Large intestine (tissue), 3 donors: ENCODE data around the gene PLXNA2. TPM values are rescaled to one million over a fixed set of nuclear protein-coding genes. Genes with fewer than 3 reads are reported as not detected.

Experiments
- DNase-seq, 2 donors: peaks; one replicate each; pipeline versions ENCODE4 v3.0.0 to v3.0.0-alpha.2; 2013
- H3K27ac ChIP-seq: one replicate; pipeline ENCODE4 v1.5.1; 2013; ENCODE audit warnings: low read length
- H3K27me3 ChIP-seq: 2 replicates; pipeline ENCODE4 v1.6.1; 2013; ENCODE audit warnings: low read length; ENCODE audit not compliant: control insufficient read depth, insufficient read depth
- H3K36me3 ChIP-seq: 2 replicates; pipeline ENCODE4 v1.6.1; 2013; ENCODE audit warnings: low read length; ENCODE audit not compliant: control insufficient read depth, insufficient read depth
- H3K4me1 ChIP-seq: one replicate; pipeline ENCODE4 v1.6.1; 2013; ENCODE audit warnings: low read length; ENCODE audit not compliant: control insufficient read depth, insufficient read depth
- H3K4me3 ChIP-seq: one replicate; pipeline ENCODE4 v1.5.1; 2013; ENCODE audit warnings: low read length
- H3K9me3 ChIP-seq: one replicate; pipeline ENCODE4 v1.6.1; 2013; ENCODE audit warnings: mild to moderate bottlenecking, low read depth, low read length, moderate library complexity; ENCODE audit not compliant: control insufficient read depth
- WGBS: methylation state at CpG from one replicate; pipeline ENCODE4 v1.1.5; 2013; ENCODE audit warnings: low lambda C conversion rate; ENCODE audit not compliant: insufficient coverage; 5-methylcytosine and 5-hydroxymethylcytosine counted together
- polyA plus RNA-seq: library from polyadenylated mRNA; unstranded; fragments of 120-200 nt; gene quantifications from one replicate; pipeline ENCODE4 v1.2.1, GENCODE V29; 2013

The PLXNA2 gene
- polyA plus RNA-seq, 1 donor = 11.7 TPM

DNA sequence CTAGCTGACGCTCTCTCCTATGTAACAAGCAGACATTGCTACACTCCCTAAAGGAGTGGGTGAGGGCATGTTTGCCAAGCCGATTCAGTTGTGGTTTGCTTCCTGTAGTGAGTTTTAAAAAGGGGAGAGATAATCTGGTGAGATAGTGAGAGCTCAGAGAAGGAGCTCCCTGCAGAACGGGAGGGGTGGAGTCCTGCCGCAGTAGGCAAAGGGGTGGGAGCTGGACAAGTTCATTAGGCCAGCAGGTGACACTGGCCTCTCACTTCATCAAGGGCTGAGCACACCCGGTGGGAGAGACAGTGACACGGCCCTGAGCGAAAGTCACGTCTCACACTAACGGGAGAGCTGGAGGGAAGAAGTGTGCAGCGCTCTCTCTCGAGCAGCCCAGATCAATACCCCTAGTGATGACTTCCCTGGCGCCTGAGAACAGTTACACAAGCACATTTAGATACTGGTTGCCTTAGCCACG is 189.2 kb downstream of the PLXNA2 start:
- no peaks in the 10 kb centered on the region for H3K9me3 ChIP-seq
- peaks cover 64% of the 10 kb centered on the region for H3K27me3 ChIP-seq
- no peak overlapping the region for H3K27ac ChIP-seq
- WGBS = no CpG with 5 or more reads among the region's 13 CpGs
- no peak for DNase-seq
- peaks cover 9% of the 10 kb centered on the region for H3K4me1 ChIP-seq
- peaks cover 17% of the 10 kb centered on the region for H3K36me3 ChIP-seq
- no peak overlapping the region for H3K4me3 ChIP-seq

DNA sequence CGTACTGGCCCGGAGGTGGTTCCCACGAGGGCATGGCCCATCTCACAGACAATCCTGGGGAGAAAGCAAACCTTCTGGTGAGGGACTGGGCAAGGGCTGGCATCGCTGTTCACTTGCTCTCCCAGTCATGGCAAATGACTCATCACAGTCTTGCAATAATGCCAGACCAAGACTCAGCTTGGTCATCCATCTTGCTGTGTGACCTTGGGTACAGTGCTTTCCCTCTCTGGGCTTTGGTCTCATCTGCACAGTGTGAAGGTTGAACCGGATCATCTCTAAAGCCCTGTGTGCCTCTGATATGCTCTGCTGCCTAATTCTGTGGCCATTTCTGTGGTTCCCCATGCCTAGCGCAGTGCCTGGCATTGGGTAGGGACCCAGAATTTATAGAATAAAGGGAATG is 189.7 kb downstream of the PLXNA2 start:
- no peaks in the 10 kb centered on the region for H3K9me3 ChIP-seq
- H3K27me3 ChIP-seq = peaks cover 64% of the 10 kb centered on the region
- DNase-seq = no peak
- no CpG with 5 or more reads among the region's 6 CpGs for WGBS
- peaks cover 7% of the 10 kb centered on the region for H3K4me1 ChIP-seq
- peaks cover 17% of the 10 kb centered on the region for H3K36me3 ChIP-seq
- H3K27ac ChIP-seq = no peak overlapping the region
- H3K4me3 ChIP-seq = no peak overlapping the region

DNA sequence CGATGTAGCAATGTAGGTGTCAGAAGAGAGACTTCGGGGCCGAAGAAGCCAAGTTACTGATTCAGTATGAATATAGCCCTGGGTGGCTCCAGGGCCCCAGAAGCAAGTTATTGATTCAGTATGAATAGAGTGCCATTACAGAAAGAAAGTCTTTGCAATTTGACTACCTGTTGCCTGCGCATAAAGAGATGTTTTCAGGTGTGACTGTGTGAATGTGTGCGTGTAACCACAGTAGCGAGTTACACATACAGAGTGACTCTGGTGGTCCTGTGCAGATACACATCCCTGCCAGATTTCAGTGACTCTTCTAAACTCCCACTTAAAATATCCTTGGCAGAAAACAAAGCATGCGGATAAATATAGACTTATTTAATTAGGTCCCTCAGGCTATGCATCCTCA is 190.5 kb downstream of the PLXNA2 start:
- WGBS = no CpG with 5 or more reads among the region's 7 CpGs
- H3K4me3 ChIP-seq = no peak overlapping the region
- H3K36me3 ChIP-seq = peaks cover 17% of the 10 kb centered on the region
- H3K9me3 ChIP-seq = no peaks in the 10 kb centered on the region
- no peak overlapping the region for H3K27ac ChIP-seq
- H3K4me1 ChIP-seq = no peaks in the 10 kb centered on the region
- H3K27me3 ChIP-seq = peaks cover 65% of the 10 kb centered on the region
- no peak for DNase-seq

DNA sequence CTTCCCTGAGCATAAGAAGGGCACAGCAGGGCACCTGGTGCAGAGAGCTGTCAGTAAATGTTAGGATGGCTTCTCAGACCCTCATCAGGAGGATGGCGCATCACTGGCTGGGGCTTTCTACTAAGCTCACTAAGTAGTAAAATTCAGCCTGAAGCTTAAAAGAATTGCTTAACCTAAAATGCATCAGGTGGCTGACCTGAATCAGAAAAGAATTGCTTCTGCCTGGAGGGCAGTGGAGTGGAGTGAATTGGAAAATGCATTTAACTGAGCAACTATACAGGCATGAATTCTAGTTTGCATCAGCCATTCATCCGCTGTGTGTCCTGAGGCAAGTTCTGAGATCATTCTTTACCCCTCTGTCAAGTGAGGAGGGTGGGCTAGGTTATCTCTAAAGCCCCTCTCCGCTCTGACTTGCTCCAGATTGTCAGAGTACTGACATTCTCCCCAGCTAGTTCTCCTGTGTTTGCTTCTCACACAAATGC is 191.2 kb downstream of the PLXNA2 start:
- H3K9me3 ChIP-seq = no peaks in the 10 kb centered on the region
- peaks cover 13% of the 10 kb centered on the region for H3K36me3 ChIP-seq
- H3K27me3 ChIP-seq = peaks cover 63% of the 10 kb centered on the region
- DNase-seq = no peak
- no peak overlapping the region for H3K27ac ChIP-seq
- no CpG with 5 or more reads among the region's 3 CpGs for WGBS
- no peak overlapping the region for H3K4me3 ChIP-seq
- H3K4me1 ChIP-seq = no peaks in the 10 kb centered on the region

DNA sequence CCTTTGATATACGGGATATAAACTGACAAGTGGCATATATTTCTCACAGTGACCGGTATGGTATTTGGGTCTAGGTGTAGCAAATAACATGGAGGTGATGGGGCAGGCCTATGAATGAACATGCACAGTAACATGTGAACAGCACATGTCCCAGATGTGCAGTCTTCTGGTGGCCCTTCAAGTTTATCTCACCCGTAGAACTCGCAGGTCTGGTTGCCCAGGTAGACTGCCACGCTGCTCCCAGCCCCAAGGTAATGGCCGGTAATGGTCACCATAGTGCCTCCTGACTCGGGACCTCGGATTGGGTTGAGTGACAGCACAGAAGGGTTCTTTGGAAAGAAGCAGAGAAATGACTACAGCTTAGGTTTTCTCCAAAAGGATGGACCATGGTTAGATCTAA is 192.0 kb downstream of the PLXNA2 start:
- Histone ChIP-seq H3K4me1 (peaks cover 2% of the 10 kb centered on the region), H3K27me3 (peaks cover 58% of the 10 kb centered on the region), H3K4me3 (no peak overlapping the region), H3K9me3 (no peaks in the 10 kb centered on the region), H3K36me3 (peaks cover 12% of the 10 kb centered on the region), H3K27ac (no peak overlapping the region)
- no peak for DNase-seq
- WGBS = no CpG with 5 or more reads among the region's 8 CpGs

DNA sequence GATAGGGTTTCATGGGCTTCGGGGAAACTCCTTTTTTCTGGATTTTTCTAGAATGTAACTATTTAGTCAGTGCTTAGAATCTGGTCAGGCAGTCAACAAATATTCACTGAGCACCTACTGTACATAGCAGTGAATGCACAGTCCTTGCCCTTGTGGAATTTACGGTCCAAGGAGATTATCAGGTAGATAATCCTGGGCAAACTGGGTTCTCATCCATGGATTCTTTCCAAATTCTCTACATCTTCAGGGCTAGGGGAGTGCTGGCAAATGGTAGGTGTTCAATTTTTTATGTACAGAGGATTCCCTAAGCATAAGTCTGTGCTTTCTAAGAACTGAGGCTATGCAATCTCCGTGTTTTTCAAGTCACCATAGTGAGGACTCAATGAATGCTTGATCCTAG is 192.5 kb downstream of the PLXNA2 start:
- Histone ChIP-seq H3K27me3 (peaks cover 53% of the 10 kb centered on the region), H3K36me3 (peaks cover 13% of the 10 kb centered on the region), H3K9me3 (no peaks in the 10 kb centered on the region), H3K4me3 (no peak overlapping the region), H3K4me1 (peaks cover 2% of the 10 kb centered on the region), H3K27ac (no peak overlapping the region)
- WGBS = no CpG with 5 or more reads among the region's 3 CpGs
- no peak for DNase-seq

DNA sequence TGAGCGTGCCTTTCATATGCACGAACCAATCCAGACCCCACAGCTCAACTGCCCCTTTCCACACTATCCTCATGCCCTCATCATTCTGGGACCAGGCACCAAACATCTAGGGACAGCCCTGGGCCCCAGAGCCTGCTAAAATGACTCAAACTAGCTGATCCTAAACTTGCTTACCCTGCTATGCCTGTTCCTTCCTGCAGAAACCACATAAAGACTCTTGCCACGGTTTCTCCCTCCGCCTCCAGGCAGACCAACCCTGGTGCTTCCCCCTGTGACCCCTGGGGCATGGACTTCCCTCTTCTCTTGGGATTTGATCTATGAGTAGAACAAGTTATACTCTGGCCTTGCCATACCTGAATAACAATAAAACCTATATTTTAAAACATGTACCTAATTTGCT is 195.3 kb downstream of the PLXNA2 start:
- no CpG with 5 or more reads among the region's 4 CpGs for WGBS
- no peak for DNase-seq
- Histone ChIP-seq H3K27ac (no peak overlapping the region), H3K4me1 (peaks cover 2% of the 10 kb centered on the region), H3K9me3 (no peaks in the 10 kb centered on the region), H3K4me3 (no peak overlapping the region), H3K27me3 (peaks cover 35% of the 10 kb centered on the region), H3K36me3 (peaks cover 29% of the 10 kb centered on the region)

DNA sequence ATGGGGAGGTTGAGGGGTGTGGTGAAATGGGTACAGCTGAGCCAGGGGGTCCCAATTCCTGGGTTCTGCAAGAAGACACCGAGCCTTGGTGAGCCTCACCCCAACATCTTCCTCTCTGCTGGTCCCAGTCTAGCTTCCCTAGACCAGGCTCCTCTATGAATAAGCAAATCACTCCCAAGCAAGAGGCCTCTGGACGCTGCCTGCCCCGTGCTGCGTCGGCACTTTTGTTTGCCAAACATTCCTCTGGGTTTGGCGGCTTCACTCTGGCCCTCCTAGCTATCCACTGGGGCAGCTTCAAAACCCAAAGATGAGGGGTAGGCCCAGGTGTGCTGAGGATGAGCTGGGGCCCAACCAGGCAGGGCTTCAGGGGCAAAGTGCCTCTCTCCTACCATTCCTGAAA is 196.2 kb downstream of the PLXNA2 start:
- peaks cover 2% of the 10 kb centered on the region for H3K4me1 ChIP-seq
- H3K4me3 ChIP-seq = no peak overlapping the region
- no peak for DNase-seq
- WGBS = no CpG with 5 or more reads among the region's 6 CpGs
- peaks cover 30% of the 10 kb centered on the region for H3K27me3 ChIP-seq
- peak overlapping the region; percentile 49 for H3K27ac ChIP-seq
- H3K36me3 ChIP-seq = peaks cover 35% of the 10 kb centered on the region
- H3K9me3 ChIP-seq = no peaks in the 10 kb centered on the region

DNA sequence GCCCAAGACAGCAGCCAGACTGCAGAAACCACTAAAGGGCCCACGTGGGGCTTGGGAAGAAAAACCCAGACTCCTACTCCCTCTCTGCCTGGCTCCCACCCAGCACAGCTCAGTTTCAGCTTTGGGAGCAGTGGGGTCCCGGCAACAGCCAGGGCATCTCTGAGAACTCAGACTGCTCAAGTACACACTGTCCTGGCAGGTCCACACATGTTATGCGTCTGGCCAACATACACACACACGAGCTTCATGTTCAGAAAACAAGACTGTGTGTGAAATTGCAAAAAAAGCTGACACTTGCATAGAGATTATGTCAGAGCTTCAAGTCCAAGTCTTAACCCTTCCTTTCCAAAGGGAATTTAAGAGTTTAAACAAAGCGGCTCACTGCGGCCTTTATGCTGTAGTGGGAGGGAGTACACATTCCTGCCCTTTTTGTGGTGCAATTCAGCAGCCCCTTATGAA is 196.7 kb downstream of the PLXNA2 start:
- Histone ChIP-seq H3K36me3 (peaks cover 39% of the 10 kb centered on the region), H3K9me3 (no peaks in the 10 kb centered on the region), H3K27ac (peak overlapping the region; percentile 49), H3K4me1 (peaks cover 2% of the 10 kb centered on the region), H3K27me3 (peaks cover 30% of the 10 kb centered on the region), H3K4me3 (no peak overlapping the region)
- no CpG with 5 or more reads among the region's 6 CpGs for WGBS
- DNase-seq = peak; percentile 51 to 52

DNA sequence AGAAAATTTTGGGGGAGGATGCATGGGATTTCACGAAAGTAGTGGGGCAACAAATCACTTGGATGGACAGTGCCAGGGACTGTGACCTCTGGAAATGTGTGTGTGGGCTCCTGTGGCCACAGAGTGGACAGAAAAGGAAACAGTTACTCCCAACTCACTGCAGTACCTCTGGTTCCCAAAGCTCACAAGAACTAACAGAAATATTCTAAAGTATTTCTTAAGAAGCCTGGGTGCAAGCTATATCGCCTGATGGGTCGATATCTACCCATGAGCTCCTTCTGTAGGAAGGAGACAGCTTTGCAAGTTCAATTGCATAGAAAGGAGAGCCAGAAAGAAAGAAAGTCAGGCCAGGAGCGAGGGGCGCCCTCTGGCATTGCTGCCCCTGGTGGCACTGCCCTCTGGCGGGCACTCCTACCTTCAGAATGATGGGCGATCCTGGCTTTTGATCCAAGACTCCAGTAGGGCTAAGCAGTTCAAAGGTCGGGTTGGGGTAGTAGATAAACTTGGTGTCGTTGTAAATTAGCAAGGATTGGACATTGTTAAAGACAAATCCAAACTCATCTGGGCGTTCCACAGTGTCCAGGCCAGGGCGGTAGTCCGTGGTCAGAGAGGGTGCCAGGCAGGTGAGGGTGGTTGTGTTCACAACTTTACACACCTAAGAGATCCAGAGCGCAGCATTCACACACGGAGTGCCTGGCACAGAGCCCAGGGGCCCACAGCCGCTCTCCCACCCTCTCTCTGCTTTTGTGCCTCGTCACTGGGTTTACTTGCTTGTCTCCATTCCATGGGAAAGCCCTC is 198.5 kb downstream of the PLXNA2 start:
- H3K4me1 ChIP-seq = peaks cover 2% of the 10 kb centered on the region
- H3K4me3 ChIP-seq = no peak overlapping the region
- H3K27me3 ChIP-seq = peaks cover 31% of the 10 kb centered on the region
- no peak for DNase-seq
- no peak overlapping the region for H3K27ac ChIP-seq
- no CpG with 5 or more reads among the region's 16 CpGs for WGBS
- peaks cover 44% of the 10 kb centered on the region for H3K36me3 ChIP-seq
- H3K9me3 ChIP-seq = no peaks in the 10 kb centered on the region
